ENCODE results near the gene RIPK1.

DNA sequence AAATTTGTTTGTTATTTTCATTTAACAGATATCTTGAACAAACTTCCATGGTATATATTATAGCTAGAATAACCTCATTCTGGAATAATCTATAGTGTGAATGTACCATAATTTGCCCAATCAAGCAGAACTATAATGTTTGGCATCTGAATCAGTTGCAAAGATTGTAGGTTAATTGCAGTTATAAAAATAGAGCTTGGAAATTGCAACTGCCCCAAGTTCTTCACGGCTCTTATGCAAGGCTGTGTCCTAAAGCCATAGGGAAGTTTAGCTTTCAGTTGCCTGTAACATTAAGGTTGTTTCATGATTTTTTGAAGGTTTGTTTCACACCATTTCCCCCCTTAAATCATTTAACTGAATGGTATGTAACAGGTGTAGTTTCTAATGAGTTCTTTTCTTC is 49.2 kb upstream of the RIPK1 start:
- TF ChIP-seq POLR2AphosphoS5 (IDR thresholded peaks at IDR 0.05) (no peak), CTCF (IDR thresholded peaks at IDR 0.05) (no peak), POLR2A (IDR thresholded peaks at IDR 0.05) (no peak)
